Stimulated activated CD4-positive, alpha-beta T cell treated with anti-CD3 and anti-CD28 coated beads, Interleukin-15, amount 100 ng/mL, for 1 hour (primary cell): ENCODE results near the gene C1QTNF5.

Source experiments
- DNase-seq, 2 donors: peaks; one replicate each; pipeline ENCODE4 v3.0.0-alpha.2; 2020; ENCODE audit warnings: low read depth in 1 of 2, low spot score in 1 of 2

C1QTNF5 gene

GRCh38 chr11:119373059-119373920, 32.6 kb upstream of the C1QTNF5 start:
- no peak for DNase-seq

GRCh38 chr11:119372260-119373058, 31.8 kb upstream of the C1QTNF5 start:
- DNase-seq = no peak

GRCh38 chr11:119371778-119372182, 31.1 kb upstream of the C1QTNF5 start:
- no peak for DNase-seq

GRCh38 chr11:119371067-119371601, 30.5 kb upstream of the C1QTNF5 start:
- DNase-seq = no peak

- DNase-seq = no peak
Observed at GRCh38 chr11:119370486-119371046, 29.9 kb upstream of the C1QTNF5 start.

GRCh38 chr11:119369132-119369925, 28.6 kb upstream of the C1QTNF5 start:
- DNase-seq = no peak

- no peak for DNase-seq
Observed at GRCh38 chr11:119368121-119369034, 27.7 kb upstream of the C1QTNF5 start.

GRCh38 chr11:119367661-119368120, 27.0 kb upstream of the C1QTNF5 start:
- no peak for DNase-seq

- no peak for DNase-seq
Observed at GRCh38 chr11:119366690-119367620, 26.3 kb upstream of the C1QTNF5 start.

GRCh38 chr11:119365071-119365591, 24.4 kb upstream of the C1QTNF5 start:
- DNase-seq = no peak

- peak; percentile 25 to 56 for DNase-seq
Observed at GRCh38 chr11:119363851-119364590, 23.3 kb upstream of the C1QTNF5 start.

GRCh38 chr11:119363081-119363850, 22.6 kb upstream of the C1QTNF5 start:
- DNase-seq = no peak

- DNase-seq = no peak
Observed at GRCh38 chr11:119362741-119363080, 22.0 kb upstream of the C1QTNF5 start.

GRCh38 chr11:119361941-119362725, 21.4 kb upstream of the C1QTNF5 start:
- no peak for DNase-seq

GRCh38 chr11:119361056-119361787, 20.5 kb upstream of the C1QTNF5 start:
- DNase-seq = no peak
